GM12891 (cell line): Measurements from ENCODE around the gene TTLL1.

Experiments
- POLR2A ChIP-seq: IDR thresholded peaks from 2 replicates; pipeline ENCODE4 v1.6.1; 2011; ENCODE audit warnings: low read depth, low read length, control low read depth
- TAF1 ChIP-seq: IDR thresholded peaks from 2 replicates; pipeline ENCODE4 v1.6.1; 2011; ENCODE audit warnings: low read depth, low read length, control low read depth

DNA sequence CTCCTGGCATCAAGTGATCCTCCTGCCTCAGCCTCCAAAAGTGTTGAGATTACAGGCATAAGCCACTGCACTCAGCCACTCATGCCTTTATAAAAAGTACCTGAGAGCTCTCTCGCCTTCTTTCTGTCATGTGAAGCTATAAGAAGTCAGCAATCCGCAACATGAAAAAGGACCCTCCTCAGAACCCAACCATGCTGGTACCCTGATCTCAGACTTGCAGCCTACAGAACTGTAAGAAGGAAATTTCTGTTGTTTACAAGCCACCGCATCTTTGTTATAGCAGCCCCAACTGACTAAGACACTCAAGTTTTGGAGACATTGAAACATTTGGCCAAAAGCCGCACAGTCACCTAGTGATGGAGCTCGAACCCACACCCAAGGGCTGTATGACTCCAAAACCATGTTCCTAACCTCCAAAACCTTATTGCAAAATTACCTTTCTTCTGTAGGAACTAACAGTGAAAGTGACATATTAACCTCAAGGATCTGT is 83.1 kb downstream of the TTLL1 start:
- TF ChIP-seq POLR2A (no peak), TAF1 (no peak)
